Fibroblast of skin of abdomen (primary cell): ENCODE results near the gene C1orf105.

Source experiments
- DNase-seq: peaks from one replicate; pipeline ENCODE4 v3.0.0-alpha.2; 2013

Gene C1orf105

DNA sequence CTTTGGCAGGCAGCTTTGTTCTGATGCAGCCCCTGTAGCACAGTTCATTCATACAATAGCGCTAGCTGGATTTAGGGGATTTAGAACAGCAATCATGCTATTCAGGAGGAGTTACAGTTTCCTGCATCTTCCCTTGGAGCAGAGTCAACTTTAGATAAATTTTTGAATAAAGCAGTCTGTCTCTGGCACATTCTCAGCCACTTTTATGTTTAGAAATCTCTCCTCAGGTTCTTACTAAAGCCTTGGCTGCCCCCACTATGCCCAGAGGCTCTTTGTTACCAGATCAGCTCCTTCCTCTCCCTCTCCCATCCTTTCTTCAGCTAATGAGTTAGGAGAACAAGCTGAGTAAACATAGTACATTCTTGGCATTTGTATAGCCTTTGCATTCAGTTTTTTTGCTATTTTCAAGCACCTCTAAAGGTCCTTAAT is 40.4 kb downstream of the C1orf105 start:
- no peak for DNase-seq

DNA sequence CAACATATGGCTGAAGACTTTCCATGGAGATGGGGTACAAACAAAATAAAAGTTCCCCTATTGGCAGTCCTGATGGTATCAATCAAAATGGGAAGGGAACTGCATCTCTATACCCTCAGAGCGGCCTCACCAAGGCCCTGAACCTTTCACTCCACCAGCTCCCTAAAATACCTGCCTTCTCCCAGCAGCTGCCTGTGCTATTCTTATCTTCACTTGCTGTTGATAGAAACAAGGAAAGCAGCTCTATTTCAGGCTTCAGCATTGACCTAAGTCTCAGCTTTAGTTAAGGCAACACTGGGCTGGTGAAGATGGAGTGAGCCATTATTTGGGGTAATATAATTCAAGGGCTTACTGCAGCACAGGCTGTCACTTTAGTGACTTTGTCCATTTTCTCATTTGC is 45.1 kb downstream of the C1orf105 start:
- DNase-seq: no peak

- DNase-seq: no peak
Observed at GRCh38 chr1:172466795-172467407, 46.4 kb downstream of the C1orf105 start.

- DNase-seq: no peak
Observed at GRCh38 chr1:172467446-172467845, 47.0 kb downstream of the C1orf105 start.

- no peak for DNase-seq
Observed at GRCh38 chr1:172468296-172468695, 47.8 kb downstream of the C1orf105 start.

DNA sequence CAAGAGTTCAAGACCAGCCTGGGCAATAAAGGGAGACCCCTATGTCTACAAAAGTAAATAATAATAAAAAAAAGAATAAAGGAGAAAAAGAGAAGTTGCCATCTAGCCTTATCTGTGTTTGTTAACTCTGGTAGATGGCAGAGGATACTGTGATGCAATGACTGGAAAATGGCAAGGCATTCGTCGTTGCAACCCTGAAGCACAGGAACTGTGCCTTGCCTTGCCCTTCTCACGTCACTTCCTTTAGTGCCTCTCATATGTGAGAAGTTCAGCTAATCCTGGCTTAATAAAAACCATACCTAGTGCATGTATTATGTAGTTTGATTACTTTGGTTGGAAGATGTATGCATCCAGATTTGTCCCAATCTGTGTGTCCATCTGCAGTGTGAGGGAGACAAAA is 49.2 kb downstream of the C1orf105 start:
- no peak for DNase-seq

GRCh38 chr1:172470149-172470548 is 49.7 kb downstream of the C1orf105 start:
- DNase-seq: no peak

GRCh38 chr1:172471666-172472065 is 51.2 kb downstream of the C1orf105 start:
- DNase-seq: no peak

GRCh38 chr1:172472495-172472894 is 52.0 kb downstream of the C1orf105 start:
- no peak for DNase-seq

GRCh38 chr1:172473302-172473701 is 52.8 kb downstream of the C1orf105 start:
- DNase-seq: no peak

DNA sequence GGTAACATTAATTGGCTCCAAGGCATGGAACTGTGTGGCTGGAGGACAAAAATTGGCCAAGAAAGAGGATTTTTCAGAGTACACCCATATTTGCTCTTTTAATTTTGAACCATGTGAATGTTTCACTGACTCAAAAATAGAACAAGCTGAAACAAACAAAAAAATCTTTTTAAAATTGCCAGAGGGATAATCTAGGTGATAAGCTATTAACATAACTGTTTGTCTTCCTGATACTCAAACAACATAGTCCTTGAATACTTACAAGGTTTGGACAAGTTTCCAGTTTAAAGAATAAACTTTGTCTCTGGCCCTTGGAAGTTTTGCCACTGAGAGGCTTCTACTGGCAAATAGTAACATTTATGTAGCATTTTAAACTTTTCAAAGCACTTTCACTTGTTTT is 53.4 kb downstream of the C1orf105 start:
- no peak for DNase-seq

DNA sequence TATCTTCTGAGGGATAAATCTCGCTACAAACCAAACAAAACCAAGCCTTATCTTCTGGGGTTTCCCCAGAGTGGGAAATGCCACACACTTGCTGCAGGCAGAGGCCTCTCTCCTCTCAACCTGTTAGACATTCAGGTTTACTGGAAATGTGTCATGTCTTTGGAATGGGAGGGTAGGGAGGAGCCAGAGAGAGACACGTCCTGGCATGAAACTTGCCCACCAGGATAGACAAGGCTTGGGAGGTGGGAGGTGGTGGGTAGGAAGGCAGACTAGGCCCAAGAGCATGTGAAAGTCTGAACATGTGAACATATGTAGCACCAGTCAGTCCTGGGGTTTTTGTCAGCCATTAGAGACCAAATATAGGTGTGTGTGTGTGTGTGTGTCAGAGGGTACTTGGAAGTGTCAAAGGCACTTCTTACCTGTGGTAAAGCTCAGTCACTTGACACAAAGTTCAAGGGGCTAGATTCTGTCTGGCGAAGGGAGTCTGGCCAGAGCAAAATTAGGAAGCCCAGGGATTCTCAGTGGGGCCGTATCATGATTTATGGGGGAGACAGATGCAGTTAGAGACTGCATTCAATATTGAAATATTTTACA is 55.8 kb downstream of the C1orf105 start:
- DNase-seq: no peak

DNA sequence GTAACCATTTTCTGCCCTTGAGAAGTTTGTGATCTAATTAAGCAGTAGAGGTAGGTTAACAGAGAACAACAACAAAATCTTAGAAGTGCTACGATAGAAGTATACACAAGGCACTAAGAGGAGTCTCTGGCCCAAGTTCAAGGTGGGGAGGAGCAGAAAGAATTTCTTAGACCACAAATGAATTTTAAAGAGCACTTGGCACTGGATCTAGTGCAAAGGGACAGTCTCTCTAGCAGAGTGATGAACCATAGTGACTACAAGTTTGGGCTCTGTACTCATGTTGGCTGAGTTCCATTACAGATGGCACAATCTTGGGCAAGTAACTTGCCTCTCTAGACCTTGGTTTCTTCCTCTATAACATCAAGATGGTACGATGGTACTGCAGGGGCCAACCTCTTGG is 56.7 kb downstream of the C1orf105 start:
- no peak for DNase-seq

GRCh38 chr1:172477741-172478140 is 57.3 kb downstream of the C1orf105 start:
- no peak for DNase-seq

DNA sequence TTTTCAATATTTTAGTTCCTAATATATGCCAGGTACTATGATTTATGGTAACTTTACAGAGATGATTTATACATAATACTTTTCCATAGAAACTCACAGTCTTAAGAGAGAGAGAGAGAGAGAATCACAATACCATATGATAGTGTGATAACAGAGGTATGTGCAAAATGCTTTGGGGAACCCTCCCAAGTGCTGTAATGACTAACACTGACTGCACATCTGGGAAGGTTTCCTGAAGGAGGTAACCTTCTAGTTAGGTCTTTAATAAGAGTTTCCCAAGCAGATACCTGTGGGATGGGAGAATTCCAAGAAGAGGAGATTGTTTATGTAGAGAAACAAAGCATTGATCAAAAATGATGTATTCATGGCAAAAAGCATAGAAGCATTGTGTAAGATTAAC is 58.0 kb downstream of the C1orf105 start:
- DNase-seq: no peak

DNA sequence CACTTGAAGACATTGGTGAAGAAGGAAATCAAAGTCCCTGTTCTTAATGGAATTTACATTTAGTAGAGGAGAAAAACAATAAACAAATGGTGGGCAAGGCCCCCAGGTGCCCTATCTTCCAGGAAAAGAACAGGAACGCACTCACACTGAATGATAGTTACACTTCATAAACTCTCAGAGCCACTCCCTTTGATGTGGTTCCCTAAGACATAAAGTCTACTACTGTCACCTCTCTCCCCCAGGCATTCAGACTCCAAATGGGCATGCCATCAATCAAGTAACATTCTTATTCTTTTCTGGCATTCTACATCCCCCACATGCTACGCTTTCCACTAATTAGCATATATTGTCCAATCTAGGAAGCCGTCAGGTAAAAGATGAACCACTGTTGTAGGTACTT is 59.9 kb downstream of the C1orf105 start:
- DNase-seq: no peak

DNA sequence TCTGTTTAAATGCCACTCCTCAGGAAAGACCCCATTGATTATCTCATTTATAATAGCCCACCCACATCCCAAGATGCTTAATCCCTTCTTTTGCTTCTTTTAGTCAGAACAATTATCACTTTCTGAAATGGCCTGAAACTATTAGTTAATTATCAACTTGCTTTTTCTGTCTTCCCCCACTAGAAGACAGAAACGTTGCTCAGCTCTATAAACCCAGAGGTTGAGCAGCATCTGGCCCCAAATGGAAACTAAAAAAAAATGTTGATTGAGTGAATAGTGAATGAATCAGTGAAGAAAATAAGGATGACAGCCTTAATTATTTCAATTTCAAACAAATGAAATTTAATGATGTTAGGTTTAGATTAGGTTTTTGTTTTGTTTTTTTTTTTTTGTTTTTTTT is 61.6 kb downstream of the C1orf105 start:
- DNase-seq: no peak

GRCh38 chr1:172483448-172483847 is 63.0 kb downstream of the C1orf105 start:
- DNase-seq: no peak

GRCh38 chr1:172484252-172484651 is 63.8 kb downstream of the C1orf105 start:
- no peak for DNase-seq

- DNase-seq: no peak
Observed at GRCh38 chr1:172485626-172486025, 65.1 kb downstream of the C1orf105 start.

DNA sequence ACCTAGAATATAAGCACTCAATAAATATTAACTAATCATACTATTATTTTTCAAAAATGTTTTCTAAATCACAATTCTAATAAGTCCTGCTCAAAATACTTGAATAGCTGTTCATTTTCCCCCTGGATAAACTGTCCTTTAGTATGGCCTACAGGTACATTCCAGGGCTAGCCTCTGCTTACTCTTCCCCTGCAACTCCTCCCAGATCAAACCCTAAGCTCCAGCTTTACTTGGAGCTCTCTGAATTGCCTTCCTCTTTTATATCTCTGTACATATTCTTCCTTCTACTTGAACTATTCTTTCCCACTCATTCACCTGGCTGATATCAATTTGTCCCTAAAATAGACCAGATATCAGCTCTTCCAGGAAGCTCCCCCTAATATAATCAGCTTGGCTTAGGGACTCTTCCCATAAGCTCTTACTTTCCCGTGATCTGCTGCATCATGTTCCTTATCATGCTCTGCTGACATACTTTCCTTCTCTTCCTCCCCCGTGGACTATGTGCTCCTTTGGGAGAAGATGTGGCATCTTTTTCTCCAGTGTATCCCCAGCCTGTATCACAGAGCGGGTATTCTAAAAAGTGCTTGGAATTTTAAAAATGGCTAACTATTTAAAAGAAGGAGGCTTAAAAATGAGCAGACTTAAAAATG is 66.4 kb downstream of the C1orf105 start:
- no peak for DNase-seq

DNA sequence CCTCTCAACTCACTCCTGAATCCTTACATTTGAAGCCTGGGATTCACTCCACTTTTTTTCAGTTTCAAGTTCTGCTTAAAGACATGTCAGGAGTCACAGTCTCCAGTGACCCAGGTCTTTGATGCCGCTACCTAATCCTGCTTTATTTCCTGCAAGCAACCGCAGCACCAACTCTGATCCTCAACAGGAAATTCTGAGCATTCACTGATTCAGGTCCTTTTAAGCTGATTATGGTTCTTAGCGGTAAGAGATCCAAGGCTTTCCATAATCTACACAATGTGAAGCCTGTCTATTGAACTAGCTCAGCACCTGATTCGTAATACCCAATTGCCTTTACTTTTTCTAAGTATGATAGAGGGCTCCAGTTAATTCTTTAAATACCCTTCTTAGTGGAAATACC is 67.1 kb downstream of the C1orf105 start:
- no peak for DNase-seq

DNA sequence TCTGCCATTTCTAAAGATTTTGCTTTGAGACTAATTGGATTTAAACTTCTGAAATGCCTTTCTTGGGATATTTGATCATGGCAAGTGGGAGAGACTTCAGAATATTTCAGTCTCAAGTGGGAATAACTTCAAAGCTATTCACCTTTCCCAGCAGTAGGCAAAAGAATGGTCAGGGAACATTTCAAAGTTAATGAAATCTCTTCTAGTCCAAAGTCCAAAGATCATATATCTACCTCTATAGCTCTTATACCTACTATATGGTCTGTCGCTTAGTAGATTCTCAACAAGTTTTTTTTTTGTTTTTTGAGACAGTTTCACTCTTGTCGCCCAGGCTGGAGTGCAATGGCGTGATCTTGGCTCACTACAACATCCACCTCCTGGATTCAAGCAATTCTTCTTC is 67.9 kb downstream of the C1orf105 start:
- DNase-seq: no peak

- no peak for DNase-seq
Observed at GRCh38 chr1:172489847-172490246, 69.4 kb downstream of the C1orf105 start.
